HL-60/S4 treated with retinoic acid at 250 ng/mL for 4 days and 3 days (cell line): ENCODE results near the gene PDGFD.
"Not testable (repeated sequence)": the region's sequence is repeated elsewhere in the genome, so short reads cannot be mapped to it uniquely, and the experiment has no call there.

Experiments
- in situ Hi-C: fragments of 300-500 bp; cut with MboI; formaldehyde crosslinking; loops from 2 replicates; pipeline ENCODE4 v1.7.0; 2022; ENCODE audit warnings: low sequenced_read_pairs

PDGFD gene

DNA sequence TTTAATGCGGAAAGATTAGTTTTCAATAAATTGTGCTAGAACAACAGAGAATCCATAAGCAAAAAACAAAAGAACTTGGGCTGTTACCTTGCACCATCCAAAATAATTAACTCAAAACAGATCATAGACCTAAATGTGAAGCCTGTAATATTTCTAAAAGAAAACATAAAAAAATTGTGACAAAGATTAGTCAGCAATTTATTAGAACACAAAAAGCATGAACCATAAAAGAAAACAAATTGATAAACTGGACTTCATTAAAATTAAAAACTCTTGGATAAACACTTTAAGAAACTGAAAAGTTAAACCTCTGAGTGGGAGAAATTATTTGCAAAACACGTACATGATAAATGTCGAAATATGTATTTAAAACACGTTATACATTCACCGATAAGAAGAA, 106.0 kb downstream of the PDGFD start:
- in situ Hi-C loops: no loop called here

DNA sequence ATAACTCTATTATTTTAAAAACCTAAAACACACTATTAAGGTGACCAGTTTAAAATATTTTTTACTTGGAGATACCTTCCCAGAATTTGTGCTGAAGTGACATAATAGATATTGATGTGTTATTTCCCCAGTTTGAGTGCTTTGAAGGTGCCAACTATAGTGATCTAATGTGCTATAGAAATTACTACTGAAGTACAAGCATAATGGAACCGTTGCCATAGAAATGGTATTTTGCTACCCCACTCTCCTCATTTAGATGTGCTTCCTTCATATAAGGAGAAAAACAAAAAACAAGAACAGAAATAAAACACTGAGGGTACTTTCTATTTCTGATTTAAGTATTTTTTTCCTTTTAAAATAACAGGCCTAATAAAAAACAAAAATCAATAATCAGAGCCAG, 108.4 kb downstream of the PDGFD start:
- in situ Hi-C loops: no loop called here

DNA sequence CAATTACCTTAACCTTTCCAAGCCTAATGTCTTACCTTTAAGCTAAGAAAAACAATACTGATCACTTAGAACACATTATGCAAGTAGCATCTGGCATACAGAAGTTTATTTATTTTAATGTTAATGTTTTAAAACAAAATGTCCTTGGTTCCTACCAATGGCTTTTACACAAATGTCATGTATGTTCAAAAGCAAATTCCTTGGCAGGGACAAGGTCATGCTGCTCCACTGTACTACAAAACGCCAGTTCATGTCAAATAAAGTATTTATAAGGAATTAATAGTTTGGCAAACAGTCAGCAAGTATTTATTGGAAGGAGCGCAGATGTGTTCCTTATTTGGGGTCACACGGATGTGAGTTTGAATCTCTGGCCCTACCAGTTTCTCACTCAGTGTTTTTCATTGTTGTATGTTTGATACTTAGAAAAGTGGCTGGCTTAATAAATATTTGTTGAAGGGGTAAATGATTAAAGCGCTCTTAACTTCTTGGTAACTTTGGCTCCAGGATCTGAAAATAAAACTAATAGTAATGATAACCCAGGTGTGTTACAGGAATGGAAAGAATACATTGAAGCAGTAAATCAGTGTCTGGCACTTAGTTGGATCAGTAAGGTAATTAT, 108.9 kb downstream of the PDGFD start:
- in situ Hi-C loops: no loop called here

GRCh38 chr11:104053743-104054478, 110.0 kb downstream of the PDGFD start:
- in situ Hi-C loops: no loop called here

- in situ Hi-C loops: no loop called here
These were observed 112.2 kb downstream of the PDGFD start for GRCh38 chr11:104051778-104052177.

DNA sequence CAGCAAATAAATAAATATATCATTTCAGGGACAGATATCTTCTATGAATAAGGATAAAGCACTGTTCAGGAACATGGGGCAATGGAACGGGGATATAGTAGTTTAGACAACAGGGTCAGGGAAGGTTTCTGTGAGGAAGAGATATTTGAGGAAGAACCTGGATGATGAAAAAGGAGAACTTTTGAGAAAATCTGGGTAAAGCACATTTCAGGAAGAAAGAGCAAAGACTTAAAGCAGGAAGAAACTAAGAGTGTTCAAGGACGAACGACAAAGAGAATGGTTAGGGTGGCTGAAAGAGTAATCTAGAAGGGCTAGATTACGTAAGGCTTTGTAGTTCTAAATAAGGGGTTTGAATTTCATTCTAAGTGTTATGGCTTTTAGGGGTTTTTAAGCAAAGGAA, 114.8 kb downstream of the PDGFD start:
- in situ Hi-C loops: no loop called here

DNA sequence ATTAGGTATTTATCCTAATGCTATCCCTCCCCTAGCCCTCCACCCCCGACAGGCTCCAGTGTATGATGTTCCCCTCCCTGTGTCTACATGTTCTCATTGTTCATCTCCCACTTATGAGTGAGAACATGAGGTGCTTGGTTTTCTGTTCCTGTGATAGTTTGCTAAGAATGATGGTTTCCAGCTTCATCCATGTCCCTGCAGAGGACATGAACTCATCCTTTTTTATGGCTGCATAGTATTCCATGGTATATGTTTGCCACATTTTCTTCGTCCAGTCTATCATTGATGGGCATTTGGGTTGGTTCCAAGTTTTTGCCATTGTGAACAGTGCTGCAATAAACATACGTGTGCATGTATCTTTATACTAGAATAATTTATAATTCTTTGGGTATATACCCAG, 117.1 kb downstream of the PDGFD start:
- in situ Hi-C loops: not testable (repeated sequence)

GRCh38 chr11:104046331-104046730, 117.6 kb downstream of the PDGFD start:
- in situ Hi-C loops: no loop called here

DNA sequence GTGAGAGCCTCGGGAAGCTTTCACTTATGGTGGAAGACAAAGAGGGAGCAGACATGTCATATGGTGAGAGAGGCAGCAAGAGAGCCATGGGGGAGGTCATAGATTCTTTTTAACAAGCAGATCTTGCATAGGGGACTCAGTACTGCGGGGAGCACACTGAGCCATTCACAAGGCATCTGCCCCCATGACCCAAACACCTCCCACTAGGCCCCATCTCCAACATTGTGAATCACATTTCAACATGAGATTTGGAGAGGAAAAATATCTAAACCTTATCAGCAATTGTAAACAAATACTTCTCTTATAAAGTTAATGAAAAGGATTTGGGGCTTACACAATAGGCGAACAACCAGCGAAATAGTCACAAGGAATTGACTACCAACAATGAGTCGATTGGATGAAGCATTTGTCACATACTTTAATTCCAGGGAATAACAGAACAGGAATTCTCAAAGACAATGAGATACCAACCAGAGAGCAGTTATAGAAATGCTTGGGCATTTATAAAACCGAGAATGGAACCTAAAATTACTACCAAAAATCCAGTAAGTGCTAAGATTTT, 120.2 kb downstream of the PDGFD start:
- in situ Hi-C loops: no loop called here

GRCh38 chr11:104043142-104043541, 120.8 kb downstream of the PDGFD start:
- in situ Hi-C loops: no loop called here

GRCh38 chr11:104041792-104042191, 122.2 kb downstream of the PDGFD start:
- in situ Hi-C loops: no loop called here

DNA sequence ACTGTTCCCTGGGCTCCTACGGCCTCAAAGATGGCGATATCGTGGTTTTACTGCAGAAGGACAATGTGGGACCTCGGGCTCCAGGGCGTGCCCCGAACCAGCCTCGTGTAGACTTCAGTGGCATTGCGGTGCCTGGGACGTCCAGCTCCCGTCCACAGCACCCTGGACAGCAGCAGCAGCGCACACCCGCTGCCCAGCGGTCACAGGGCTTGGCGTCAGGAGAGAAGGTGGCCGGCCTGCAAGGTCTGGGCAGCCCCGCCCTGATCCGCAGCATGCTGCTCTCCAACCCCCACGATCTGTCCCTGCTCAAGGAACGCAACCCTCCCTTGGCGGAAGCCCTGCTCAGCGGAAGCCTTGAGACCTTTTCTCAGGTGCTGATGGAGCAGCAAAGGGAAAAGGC, 127.0 kb downstream of the PDGFD start:
- in situ Hi-C loops: no loop called here

DNA sequence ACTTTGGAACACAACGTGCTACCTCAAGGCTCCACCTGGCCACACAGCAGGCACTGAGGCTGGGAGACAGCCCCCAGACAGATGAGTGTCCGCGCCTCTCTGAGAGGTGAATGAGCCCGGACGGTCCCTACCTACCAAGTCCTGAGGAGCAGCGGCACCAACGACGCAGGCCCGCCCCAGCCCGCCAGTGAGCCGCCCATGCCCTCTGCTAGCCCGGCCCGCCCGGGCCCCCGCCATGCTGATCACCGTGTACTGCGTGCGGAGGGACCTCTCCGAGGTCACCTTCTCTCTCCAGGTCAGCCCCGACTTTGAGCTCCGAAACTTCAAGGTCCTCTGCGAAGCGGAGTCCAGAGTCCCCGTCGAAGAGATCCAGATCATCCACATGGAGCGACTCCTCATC, 127.4 kb downstream of the PDGFD start, which contains the start of gene DDI1:
Gene DDI1 (plus strand): TSS at position 53 of the 400 bp plus-strand sequence. CDS start 183 bp downstream, at position 236.
- in situ Hi-C loops: no loop called here

DNA sequence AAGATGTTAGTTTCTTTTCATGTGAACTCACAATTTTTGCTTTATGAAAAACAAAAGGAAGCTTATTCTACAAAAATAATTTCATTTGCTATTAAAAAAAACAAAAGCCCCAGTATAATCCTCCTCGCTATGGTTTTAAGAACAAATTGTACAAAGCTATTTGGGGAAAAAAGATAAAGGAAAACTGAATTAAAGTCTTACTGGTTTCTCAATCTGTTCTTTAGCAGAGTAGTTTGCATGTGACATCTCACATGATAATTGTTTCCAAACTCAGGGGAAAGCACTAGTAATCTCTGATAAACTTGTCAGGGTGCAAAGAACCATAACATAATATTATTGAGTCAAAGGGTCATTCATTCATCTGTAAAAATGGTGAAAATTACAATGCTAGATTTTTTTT, 130.4 kb downstream of the PDGFD start:
- in situ Hi-C loops: no loop called here

DNA sequence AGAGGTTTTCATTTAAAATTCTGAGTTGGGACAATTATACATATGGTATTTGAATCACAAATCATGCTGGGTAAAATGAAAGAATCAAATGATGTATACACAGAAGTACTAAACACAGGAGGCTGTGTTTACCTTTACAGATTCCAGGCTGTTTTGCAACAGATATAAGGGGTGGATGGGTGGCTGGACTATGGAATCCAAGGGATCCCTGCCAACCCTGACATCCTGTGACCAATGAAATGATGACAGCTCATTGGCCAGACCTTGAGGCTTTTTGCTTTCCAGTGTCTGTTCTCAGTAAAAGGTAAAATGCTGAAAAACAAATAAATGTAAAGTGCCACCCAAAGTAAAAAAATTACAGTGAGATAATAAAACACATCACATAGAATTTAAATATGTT, 130.8 kb downstream of the PDGFD start:
- in situ Hi-C loops: no loop called here

- in situ Hi-C loops: no loop called here
These were observed 135.3 kb downstream of the PDGFD start for GRCh38 chr11:104028476-104029263.

DNA sequence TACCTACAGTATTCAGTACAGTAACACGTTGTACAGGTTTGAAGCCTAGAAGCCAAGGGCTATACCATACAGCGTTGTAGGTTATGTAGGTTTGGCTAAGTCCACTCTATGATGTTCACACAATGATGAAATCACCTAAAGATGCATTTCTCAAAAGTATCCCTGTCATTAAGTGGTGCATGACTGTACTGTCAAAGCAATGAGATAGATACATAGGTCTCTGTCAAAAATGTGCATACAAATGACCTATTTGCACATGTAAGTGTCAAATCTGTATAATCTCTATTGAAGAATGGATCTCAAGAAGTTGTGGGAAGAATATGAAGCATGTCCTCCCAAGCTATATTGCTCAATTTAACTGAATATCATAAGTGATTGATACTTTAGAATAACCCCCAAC, 139.4 kb downstream of the PDGFD start:
- in situ Hi-C loops: no loop called here

DNA sequence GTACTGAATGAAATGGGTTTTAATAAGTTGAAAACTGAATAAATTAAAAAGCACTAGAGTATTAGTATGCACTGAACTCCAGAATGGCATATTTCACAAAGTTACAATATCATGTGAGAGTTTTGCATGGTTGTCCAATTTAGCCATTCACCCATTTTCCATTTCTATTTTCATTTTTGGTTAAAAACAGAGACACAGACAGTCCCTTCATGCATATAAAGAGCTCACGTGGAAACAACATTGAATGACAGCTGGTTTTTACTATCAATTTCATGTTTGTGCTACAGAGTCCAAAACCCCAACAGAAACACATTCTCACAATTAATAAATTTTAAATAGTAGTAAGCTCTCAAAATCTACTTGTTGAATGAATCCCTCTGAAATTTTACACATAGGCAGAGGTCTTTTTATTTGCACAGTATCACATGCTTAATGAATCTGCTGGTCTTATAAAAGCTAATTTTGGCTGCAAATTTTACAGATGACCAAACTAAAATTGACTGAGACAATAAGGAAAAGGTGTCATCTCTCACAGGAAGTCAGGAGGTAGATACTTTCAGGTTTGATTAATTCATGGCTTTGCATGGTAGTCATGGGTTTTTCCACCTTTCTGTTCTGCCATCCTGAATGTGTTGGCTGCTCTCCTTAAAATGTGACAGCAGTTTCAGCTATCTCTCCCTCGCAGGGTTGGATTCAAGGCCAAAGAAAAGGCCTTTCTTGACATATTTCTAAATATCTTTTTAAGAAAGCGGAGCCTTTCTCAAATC, 148.1 kb downstream of the PDGFD start:
- in situ Hi-C loops: no loop called here

- in situ Hi-C loops: no loop called here
These were observed 152.9 kb downstream of the PDGFD start for GRCh38 chr11:104011044-104011443.

GRCh38 chr11:104009744-104010143, 154.2 kb downstream of the PDGFD start:
- in situ Hi-C loops: no loop called here
